ENCODE results near the gene FFAR2.
"Not testable (repeated sequence)": the region's sequence is repeated elsewhere in the genome, so short reads cannot be mapped to it uniquely, and the experiment has no call there.

FFAR2 gene

GRCh38 chr19:35447606-35448469 is at the start of gene FFAR2:
Gene FFAR2 (plus strand): TSS chr19:35448257. CDS start chr19:35449715, 1,458 bp downstream.
- H3K4me3 ChIP-seq (ENCODE audit: low read length), result no peak within 1 kb of the TSS
- H3K4me1 ChIP-seq (ENCODE audit: control insufficient read depth, insufficient read depth, low read length), result no peaks in the 10 kb centered on the region
- no peaks in the 10 kb centered on the region for H3K36me3 ChIP-seq (ENCODE audit: control insufficient read depth, insufficient read depth, low read length)
- H3K27me3 ChIP-seq (ENCODE audit: control insufficient read depth, insufficient read depth, low read length), result no peaks in the 10 kb centered on the region
- DNase-seq (ENCODE audit: low read depth, low spot score), result no peak
- no peak within 1 kb of the TSS for H3K27ac ChIP-seq (ENCODE audit: low read length)
- no CpG with 5 or more reads among the region's 12 CpGs for WGBS (ENCODE audit: insufficient coverage, insufficient read length)
- H3K9me3 ChIP-seq (ENCODE audit: control insufficient read depth, insufficient read depth, low read length), result no peaks in the 10 kb centered on the region

- no peaks in the 10 kb centered on the region for H3K27me3 ChIP-seq (ENCODE audit: control insufficient read depth, insufficient read depth, low read length)
- H3K27ac ChIP-seq (ENCODE audit: low read length), result no peak overlapping the region
- DNase-seq (ENCODE audit: low read depth, low spot score), result no peak
- WGBS (ENCODE audit: insufficient coverage, insufficient read length), result no CpG with 5 or more reads among the region's 12 CpGs
- no peaks in the 10 kb centered on the region for H3K4me1 ChIP-seq (ENCODE audit: control insufficient read depth, insufficient read depth, low read length)
- no peak overlapping the region for H3K4me3 ChIP-seq (ENCODE audit: low read length)
- no peaks in the 10 kb centered on the region for H3K9me3 ChIP-seq (ENCODE audit: control insufficient read depth, insufficient read depth, low read length)
- H3K36me3 ChIP-seq (ENCODE audit: control insufficient read depth, insufficient read depth, low read length), result no peaks in the 10 kb centered on the region
These were observed 49.5 kb upstream of the FFAR2 start for GRCh38 chr19:35398570-35398969.

GRCh38 chr19:35399231-35399630 is 48.8 kb upstream of the FFAR2 start:
- no peaks in the 10 kb centered on the region for H3K9me3 ChIP-seq (ENCODE audit: control insufficient read depth, insufficient read depth, low read length)
- no CpG with 5 or more reads among the region's 4 CpGs for WGBS (ENCODE audit: insufficient coverage, insufficient read length)
- no peaks in the 10 kb centered on the region for H3K4me1 ChIP-seq (ENCODE audit: control insufficient read depth, insufficient read depth, low read length)
- H3K27me3 ChIP-seq (ENCODE audit: control insufficient read depth, insufficient read depth, low read length), result no peaks in the 10 kb centered on the region
- no peaks in the 10 kb centered on the region for H3K36me3 ChIP-seq (ENCODE audit: control insufficient read depth, insufficient read depth, low read length)
- no peak for DNase-seq (ENCODE audit: low read depth, low spot score)
- no peak overlapping the region for H3K4me3 ChIP-seq (ENCODE audit: low read length)
- no peak overlapping the region for H3K27ac ChIP-seq (ENCODE audit: low read length)

GRCh38 chr19:35399948-35400772 is 47.9 kb upstream of the FFAR2 start:
- no CpG with 5 or more reads among the region's 10 CpGs for WGBS (ENCODE audit: insufficient coverage, insufficient read length)
- Histone ChIP-seq H3K4me3 (ENCODE audit: low read length) (no peak overlapping the region), H3K27me3 (ENCODE audit: control insufficient read depth, insufficient read depth, low read length) (no peaks in the 10 kb centered on the region), H3K9me3 (ENCODE audit: control insufficient read depth, insufficient read depth, low read length) (no peaks in the 10 kb centered on the region), H3K4me1 (ENCODE audit: control insufficient read depth, insufficient read depth, low read length) (no peaks in the 10 kb centered on the region), H3K27ac (ENCODE audit: low read length) (no peak overlapping the region), H3K36me3 (ENCODE audit: control insufficient read depth, insufficient read depth, low read length) (no peaks in the 10 kb centered on the region)
- DNase-seq (ENCODE audit: low read depth, low spot score), result no peak

GRCh38 chr19:35400773-35401100 is 47.3 kb upstream of the FFAR2 start:
- DNase-seq (ENCODE audit: low read depth, low spot score), result no peak
- Histone ChIP-seq H3K9me3 (ENCODE audit: control insufficient read depth, insufficient read depth, low read length) (no peaks in the 10 kb centered on the region), H3K4me1 (ENCODE audit: control insufficient read depth, insufficient read depth, low read length) (no peaks in the 10 kb centered on the region), H3K36me3 (ENCODE audit: control insufficient read depth, insufficient read depth, low read length) (no peaks in the 10 kb centered on the region), H3K4me3 (ENCODE audit: low read length) (no peak overlapping the region), H3K27ac (ENCODE audit: low read length) (no peak overlapping the region), H3K27me3 (ENCODE audit: control insufficient read depth, insufficient read depth, low read length) (no peaks in the 10 kb centered on the region)
- WGBS (ENCODE audit: insufficient coverage, insufficient read length), result no CpG with 5 or more reads among the region's 7 CpGs

- H3K36me3 ChIP-seq (ENCODE audit: control insufficient read depth, insufficient read depth, low read length); H3K27me3 ChIP-seq (ENCODE audit: control insufficient read depth, insufficient read depth, low read length); DNase-seq (ENCODE audit: low read depth, low spot score); H3K4me1 ChIP-seq (ENCODE audit: control insufficient read depth, insufficient read depth, low read length); H3K9me3 ChIP-seq (ENCODE audit: control insufficient read depth, insufficient read depth, low read length); H3K4me3 ChIP-seq (ENCODE audit: low read length); H3K27ac ChIP-seq (ENCODE audit: low read length): not testable (repeated sequence)
- WGBS (ENCODE audit: insufficient coverage, insufficient read length), result no CpG with 5 or more reads among the region's 9 CpGs
These were observed 46.6 kb upstream of the FFAR2 start for GRCh38 chr19:35401416-35401815.

- DNase-seq (ENCODE audit: low read depth, low spot score), result no peak
- Histone ChIP-seq H3K4me3 (ENCODE audit: low read length) (no peak overlapping the region), H3K9me3 (ENCODE audit: control insufficient read depth, insufficient read depth, low read length) (no peaks in the 10 kb centered on the region; the same call in 1 of the 2 replicates), H3K27me3 (ENCODE audit: control insufficient read depth, insufficient read depth, low read length) (no peaks in the 10 kb centered on the region), H3K36me3 (ENCODE audit: control insufficient read depth, insufficient read depth, low read length) (no peaks in the 10 kb centered on the region), H3K4me1 (ENCODE audit: control insufficient read depth, insufficient read depth, low read length) (no peaks in the 10 kb centered on the region), H3K27ac (ENCODE audit: low read length) (no peak overlapping the region)
- no CpG with 5 or more reads among the region's 8 CpGs for whole genome bisulfite sequencing (ENCODE audit: insufficient coverage, insufficient read length)
These were observed 44.8 kb upstream of the FFAR2 start for GRCh38 chr19:35403116-35403760.

GRCh38 chr19:35404879-35405622 is 43.0 kb upstream of the FFAR2 start:
- no peaks in the 10 kb centered on the region for H3K27me3 ChIP-seq (ENCODE audit: control insufficient read depth, insufficient read depth, low read length)
- H3K4me1 ChIP-seq (ENCODE audit: control insufficient read depth, insufficient read depth, low read length), result no peaks in the 10 kb centered on the region
- H3K36me3 ChIP-seq (ENCODE audit: control insufficient read depth, insufficient read depth, low read length), result no peaks in the 10 kb centered on the region
- DNase-seq (ENCODE audit: low read depth, low spot score), result no peak
- no peak overlapping the region for H3K4me3 ChIP-seq (ENCODE audit: low read length)
- no peaks in the 10 kb centered on the region; the same call in 1 of the 2 replicates for H3K9me3 ChIP-seq (ENCODE audit: control insufficient read depth, insufficient read depth, low read length)
- WGBS (ENCODE audit: insufficient coverage, insufficient read length), result no CpG with 5 or more reads among the region's 11 CpGs
- H3K27ac ChIP-seq (ENCODE audit: low read length), result no peak overlapping the region

- no peaks in the 10 kb centered on the region for H3K4me1 ChIP-seq (ENCODE audit: control insufficient read depth, insufficient read depth, low read length)
- WGBS (ENCODE audit: insufficient coverage, insufficient read length), result no CpG with 5 or more reads among the region's 6 CpGs
- no peaks in the 10 kb centered on the region for H3K27me3 ChIP-seq (ENCODE audit: control insufficient read depth, insufficient read depth, low read length)
- no peak for DNase-seq (ENCODE audit: low read depth, low spot score)
- H3K4me3 ChIP-seq (ENCODE audit: low read length), result no peak overlapping the region
- H3K9me3 ChIP-seq (ENCODE audit: control insufficient read depth, insufficient read depth, low read length), result no peaks in the 10 kb centered on the region; the same call in 1 of the 2 replicates
- H3K27ac ChIP-seq (ENCODE audit: low read length), result no peak overlapping the region
- no peaks in the 10 kb centered on the region for H3K36me3 ChIP-seq (ENCODE audit: control insufficient read depth, insufficient read depth, low read length)
These were observed 40.4 kb upstream of the FFAR2 start for GRCh38 chr19:35407619-35408018.
